ENCODE measurements around the gene RTP5.
"Not testable (repeated sequence)": the region's sequence is repeated elsewhere in the genome, so short reads cannot be mapped to it uniquely, and the experiment has no call there.

RTP5 gene

GRCh38 chr2:241903121-241904010 is 33.8 kb downstream of the RTP5 start:
- H3K27ac ChIP-seq, result no peak overlapping the region
- no peak overlapping the region for H3K4me3 ChIP-seq
- no peak for DNase-seq (ENCODE audit: low read depth, low spot score)
- H3K9ac ChIP-seq (ENCODE audit: insufficient read length), result no peak overlapping the region
- H3K9me3 ChIP-seq (ENCODE audit: low read depth, low read length), result no peaks in the 10 kb centered on the region
- H3K36me3 ChIP-seq (ENCODE audit: insufficient read depth, low read length), result no peaks in the 10 kb centered on the region
- no peak for TF ChIP-seq EZH2 (IDR thresholded peaks at IDR 0.05)
- no peak for TF ChIP-seq POLR2AphosphoS5 (IDR thresholded peaks at IDR 0.05; ENCODE audit: borderline replicate concordance, low read depth, low read length)
- no peak for TF ChIP-seq FOXP2 (optimal IDR thresholded peaks at IDR 0.05; ENCODE audit: control extremely low read depth, extremely low read length, insufficient read depth)

- H3K4me3 ChIP-seq, result no peak overlapping the region
- H3K36me3 ChIP-seq (ENCODE audit: insufficient read depth, low read length), result no peaks in the 10 kb centered on the region
- H3K27ac ChIP-seq, result no peak overlapping the region
- H3K9ac ChIP-seq (ENCODE audit: insufficient read length), result no peak overlapping the region
- TF ChIP-seq EZH2 (IDR thresholded peaks at IDR 0.05), result no peak
- no peak for TF ChIP-seq FOXP2 (optimal IDR thresholded peaks at IDR 0.05; ENCODE audit: control extremely low read depth, extremely low read length, insufficient read depth)
- no peak for TF ChIP-seq POLR2AphosphoS5 (IDR thresholded peaks at IDR 0.05; ENCODE audit: borderline replicate concordance, low read depth, low read length)
- no peak for DNase-seq (ENCODE audit: low read depth, low spot score)
- H3K9me3 ChIP-seq (ENCODE audit: low read depth, low read length), result no peaks in the 10 kb centered on the region
Observed at GRCh38 chr2:241904011-241904718, 34.6 kb downstream of the RTP5 start.

- DNase-seq (ENCODE audit: low read depth, low spot score), result no peak
- Histone ChIP-seq H3K36me3 (ENCODE audit: insufficient read depth, low read length) (no peaks in the 10 kb centered on the region), H3K27ac (no peak overlapping the region), H3K4me3 (no peak overlapping the region), H3K9me3 (ENCODE audit: low read depth, low read length) (no peaks in the 10 kb centered on the region), H3K9ac (ENCODE audit: insufficient read length) (no peak overlapping the region)
- TF ChIP-seq EZH2 (IDR thresholded peaks at IDR 0.05) (no peak), FOXP2 (optimal IDR thresholded peaks at IDR 0.05; ENCODE audit: control extremely low read depth, extremely low read length, insufficient read depth) (no peak), POLR2AphosphoS5 (IDR thresholded peaks at IDR 0.05; ENCODE audit: borderline replicate concordance, low read depth, low read length) (no peak)
Observed at GRCh38 chr2:241904791-241905710, 35.5 kb downstream of the RTP5 start.

- Histone ChIP-seq H3K4me3 (no peak overlapping the region), H3K9ac (ENCODE audit: insufficient read length) (no peak overlapping the region), H3K9me3 (ENCODE audit: low read depth, low read length) (no peaks in the 10 kb centered on the region), H3K36me3 (ENCODE audit: insufficient read depth, low read length) (no peaks in the 10 kb centered on the region), H3K27ac (no peak overlapping the region)
- no peak for DNase-seq (ENCODE audit: low read depth, low spot score)
- TF ChIP-seq FOXP2 (optimal IDR thresholded peaks at IDR 0.05; ENCODE audit: control extremely low read depth, extremely low read length, insufficient read depth) (no peak), POLR2AphosphoS5 (IDR thresholded peaks at IDR 0.05; ENCODE audit: borderline replicate concordance, low read depth, low read length) (no peak), EZH2 (IDR thresholded peaks at IDR 0.05) (no peak)
Observed at GRCh38 chr2:241905716-241906377, 36.3 kb downstream of the RTP5 start.

GRCh38 chr2:241906378-241906770 is 36.8 kb downstream of the RTP5 start:
- not testable (repeated sequence) for H3K4me3 ChIP-seq; H3K36me3 ChIP-seq (ENCODE audit: insufficient read depth, low read length); DNase-seq (ENCODE audit: low read depth, low spot score); H3K9me3 ChIP-seq (ENCODE audit: low read depth, low read length); H3K9ac ChIP-seq (ENCODE audit: insufficient read length); H3K27ac ChIP-seq

GRCh38 chr2:241906826-241907570 is 37.5 kb downstream of the RTP5 start:
- Histone ChIP-seq H3K9me3 (ENCODE audit: low read depth, low read length) (no peaks in the 10 kb centered on the region), H3K36me3 (ENCODE audit: insufficient read depth, low read length) (no peaks in the 10 kb centered on the region), H3K9ac (ENCODE audit: insufficient read length) (no peak overlapping the region), H3K4me3 (no peak overlapping the region), H3K27ac (no peak overlapping the region)
- no peak for DNase-seq (ENCODE audit: low read depth, low spot score)
- TF ChIP-seq FOXP2 (optimal IDR thresholded peaks at IDR 0.05; ENCODE audit: control extremely low read depth, extremely low read length, insufficient read depth) (no peak), POLR2AphosphoS5 (IDR thresholded peaks at IDR 0.05; ENCODE audit: borderline replicate concordance, low read depth, low read length) (no peak), EZH2 (IDR thresholded peaks at IDR 0.05) (no peak)

- H3K36me3 ChIP-seq (ENCODE audit: insufficient read depth, low read length); H3K9me3 ChIP-seq (ENCODE audit: low read depth, low read length); DNase-seq (ENCODE audit: low read depth, low spot score); H3K9ac ChIP-seq (ENCODE audit: insufficient read length); H3K4me3 ChIP-seq; H3K27ac ChIP-seq: not testable (repeated sequence)
Observed at GRCh38 chr2:241907831-241908230, 38.3 kb downstream of the RTP5 start.

Data from SK-N-MC (cell line).